ENCODE measurements around the gene PTK7.

GRCh38 chr6:43045371-43045930, 30.7 kb upstream of the PTK7 start:
- no peak for TF ChIP-seq YY1 (IDR thresholded peaks at IDR 0.05; ENCODE audit: insufficient read depth, insufficient read length)
- TF ChIP-seq SUZ12 (IDR thresholded peaks at IDR 0.05; ENCODE audit: extremely low read depth, insufficient read depth, insufficient read length): no peak
